GM06990 (cell line): Measurements from ENCODE around the gene ST6GALNAC4.

Experiments used
- DNase-seq: peaks from one replicate; pipeline ENCODE4 v3.0.0-alpha.2; 2011; ENCODE audit not compliant: insufficient read length; ENCODE audit errors: extremely low read depth
- H3K27me3 ChIP-seq: replicated peaks from 2 replicates; pipeline ENCODE4 v1.6.0; 2011; ENCODE audit warnings: low read length; ENCODE audit not compliant: control insufficient read depth, insufficient read depth
- H3K36me3 ChIP-seq: 2 replicates; pipeline ENCODE4 v1.5.1; 2011; ENCODE audit warnings: low read length; ENCODE audit not compliant: control insufficient read depth, insufficient read depth
- H3K4me3 ChIP-seq: replicated peaks from 2 replicates; pipeline ENCODE4 v1.5.1; 2011; ENCODE audit warnings: low read depth, mild to moderate bottlenecking, control low read depth, low read length
- CTCF ChIP-seq: IDR thresholded peaks from 2 replicates; pipeline ENCODE4 v1.5.1; 2011; ENCODE audit warnings: low read length, control low read depth, mild to moderate bottlenecking, inconsistent platforms; ENCODE audit not compliant: insufficient read depth, poor library complexity, severe bottlenecking

The ST6GALNAC4 gene

DNA sequence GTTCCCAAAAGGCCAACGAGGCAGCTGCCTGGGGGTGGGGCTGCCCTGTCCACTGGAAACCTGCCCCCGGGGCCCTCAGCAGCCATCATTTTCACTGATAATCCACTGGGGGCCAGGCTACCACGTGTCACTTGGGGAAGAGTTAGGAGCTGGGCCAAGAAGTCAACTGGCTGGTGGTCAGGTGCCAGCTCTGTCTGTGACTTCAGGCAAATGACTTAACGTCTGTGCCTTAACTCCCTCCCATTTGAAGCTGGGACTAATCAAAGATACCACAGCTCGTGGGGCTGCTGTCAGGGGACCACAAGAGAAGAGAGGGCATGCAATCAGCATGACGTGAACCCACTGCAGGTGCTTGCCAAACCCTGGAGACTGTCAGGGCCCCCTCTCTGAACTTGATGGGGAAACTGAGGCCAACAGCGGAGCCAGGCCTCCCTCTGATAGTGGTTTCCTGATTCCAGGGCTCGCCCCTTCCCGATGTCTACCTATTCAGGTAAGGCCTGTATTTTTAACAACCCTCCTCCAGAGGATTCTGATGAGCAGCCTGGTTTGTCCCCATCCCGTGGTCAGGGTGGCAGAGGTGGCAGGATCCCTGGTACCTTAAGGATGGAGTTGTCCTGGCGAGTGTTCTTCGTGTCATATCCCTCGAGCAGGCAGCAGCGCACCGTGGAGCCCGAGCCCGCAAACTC lies 33.1 kb upstream of the ST6GALNAC4 start:
- no peak for DNase-seq
- TF ChIP-seq CTCF: no peak
- Histone ChIP-seq H3K36me3 (peaks cover 13% of the 10 kb centered on the region), H3K4me3 (no peak overlapping the region), H3K27me3 (no peaks in the 10 kb centered on the region)

- no peaks in the 10 kb centered on the region for H3K27me3 ChIP-seq
- no peak for TF ChIP-seq CTCF
- no peak overlapping the region for H3K4me3 ChIP-seq
- no peak for DNase-seq
- peaks cover 26% of the 10 kb centered on the region for H3K36me3 ChIP-seq
Measured at GRCh38 chr9:127947841-127948710, 31.2 kb upstream of the ST6GALNAC4 start.

- Histone ChIP-seq H3K27me3 (no peaks in the 10 kb centered on the region), H3K36me3 (peaks cover 35% of the 10 kb centered on the region), H3K4me3 (no peak overlapping the region)
- no peak for DNase-seq
- no peak for TF ChIP-seq CTCF
Measured at GRCh38 chr9:127946728-127947127, 29.9 kb upstream of the ST6GALNAC4 start.

DNA sequence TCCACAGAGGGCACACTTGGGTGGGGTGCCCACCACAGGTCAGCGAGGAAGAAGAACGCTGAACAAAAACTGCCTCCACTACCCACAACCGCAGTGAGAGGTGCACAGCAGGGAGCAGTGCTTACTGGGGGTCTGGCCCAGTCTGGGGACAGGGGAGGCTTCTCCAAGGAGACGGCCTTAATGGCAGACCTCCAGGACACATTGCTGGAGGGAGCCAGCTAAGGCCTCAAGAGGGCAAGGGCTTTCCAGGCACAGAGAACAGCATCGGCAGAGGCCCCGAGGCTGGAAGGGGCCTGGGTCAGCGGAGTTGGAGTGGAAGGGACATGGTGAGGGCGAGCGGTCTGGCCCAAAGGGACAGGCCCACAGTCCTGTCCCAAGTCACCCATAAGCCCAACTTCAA lies 29.1 kb upstream of the ST6GALNAC4 start:
- no peak for DNase-seq
- Histone ChIP-seq H3K4me3 (no peak overlapping the region), H3K36me3 (peaks cover 36% of the 10 kb centered on the region), H3K27me3 (no peaks in the 10 kb centered on the region)
- TF ChIP-seq CTCF: no peak

GRCh38 chr9:127945338-127945737 lies 28.5 kb upstream of the ST6GALNAC4 start:
- Histone ChIP-seq H3K4me3 (no peak overlapping the region), H3K36me3 (peaks cover 36% of the 10 kb centered on the region), H3K27me3 (no peaks in the 10 kb centered on the region)
- DNase-seq: no peak
- TF ChIP-seq CTCF: no peak
